Raji (cell line): ENCODE data around the gene NT5C3A.
A peak's percentile ranks its signal among the peaks of the same experiment; 100 is the strongest.

Experiments
- POLR2A ChIP-seq: IDR thresholded peaks from 2 replicates; pipeline ENCODE4 v1.6.1; 2011; ENCODE audit warnings: low read depth, low read length, control low read depth; ENCODE audit not compliant: insufficient read depth

NT5C3A gene

GRCh38 chr7:33062023-33062781, at the start of gene NT5C3A:
Gene NT5C3A (minus strand): TSS chr7:33062776. CDS start chr7:33062705, 71 bp downstream.
- 0 out of 2 replicates have a peak, but pooled peaks have one; percentile 14 for TF ChIP-seq POLR2A

GRCh38 chr7:33111614-33112013, 49.0 kb upstream of the NT5C3A start:
- no peak for TF ChIP-seq POLR2A

GRCh38 chr7:33109758-33110238, 47.2 kb upstream of the NT5C3A start:
- no peak for TF ChIP-seq POLR2A

DNA sequence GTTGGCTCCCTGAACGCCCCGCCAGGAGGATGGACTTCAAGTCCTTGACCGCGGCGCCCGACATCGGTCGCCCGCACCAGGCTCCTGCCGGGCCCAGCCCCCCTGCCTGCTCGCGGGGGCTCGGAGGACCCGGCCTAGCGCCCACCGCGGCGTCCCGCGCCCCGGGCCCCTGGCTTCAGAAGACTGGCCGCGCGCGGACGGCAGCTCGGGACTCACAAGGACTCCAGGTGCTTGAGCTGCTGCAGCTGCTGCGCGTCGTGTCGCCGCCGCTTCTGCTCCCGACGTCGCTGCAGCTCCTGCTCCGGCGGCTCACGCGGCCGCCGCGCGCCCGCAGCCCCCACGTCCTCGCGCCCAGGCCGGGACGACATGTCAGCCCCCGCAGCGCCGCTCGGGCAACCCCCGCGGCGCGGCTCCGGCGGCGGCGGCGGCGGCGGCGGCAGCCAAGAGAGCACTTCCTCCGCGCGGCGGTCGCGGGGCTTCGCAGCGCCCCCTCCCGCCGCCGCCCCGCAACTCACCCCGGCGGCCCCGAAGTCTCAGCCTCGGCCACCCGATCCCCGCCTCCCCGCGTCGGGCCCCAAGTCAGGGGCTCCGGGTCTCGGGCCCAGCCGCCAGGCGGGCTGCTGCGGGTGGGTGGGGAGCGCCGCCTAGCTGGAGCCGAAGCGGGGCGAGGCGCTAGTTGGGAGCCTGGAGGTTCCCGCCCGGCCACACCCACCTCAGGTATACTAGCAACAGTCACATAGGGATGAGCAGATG, 46.6 kb upstream of the NT5C3A start, which contains the start of gene RP9:
Gene RP9, minus strand, starts transcription at position 400 of the 753 bp plus-strand sequence. Its CDS starts 32 bp downstream, at position 368.
- TF ChIP-seq POLR2A = peak; percentile 84

GRCh38 chr7:33108554-33109004, 46.0 kb upstream of the NT5C3A start:
- no peak for TF ChIP-seq POLR2A

DNA sequence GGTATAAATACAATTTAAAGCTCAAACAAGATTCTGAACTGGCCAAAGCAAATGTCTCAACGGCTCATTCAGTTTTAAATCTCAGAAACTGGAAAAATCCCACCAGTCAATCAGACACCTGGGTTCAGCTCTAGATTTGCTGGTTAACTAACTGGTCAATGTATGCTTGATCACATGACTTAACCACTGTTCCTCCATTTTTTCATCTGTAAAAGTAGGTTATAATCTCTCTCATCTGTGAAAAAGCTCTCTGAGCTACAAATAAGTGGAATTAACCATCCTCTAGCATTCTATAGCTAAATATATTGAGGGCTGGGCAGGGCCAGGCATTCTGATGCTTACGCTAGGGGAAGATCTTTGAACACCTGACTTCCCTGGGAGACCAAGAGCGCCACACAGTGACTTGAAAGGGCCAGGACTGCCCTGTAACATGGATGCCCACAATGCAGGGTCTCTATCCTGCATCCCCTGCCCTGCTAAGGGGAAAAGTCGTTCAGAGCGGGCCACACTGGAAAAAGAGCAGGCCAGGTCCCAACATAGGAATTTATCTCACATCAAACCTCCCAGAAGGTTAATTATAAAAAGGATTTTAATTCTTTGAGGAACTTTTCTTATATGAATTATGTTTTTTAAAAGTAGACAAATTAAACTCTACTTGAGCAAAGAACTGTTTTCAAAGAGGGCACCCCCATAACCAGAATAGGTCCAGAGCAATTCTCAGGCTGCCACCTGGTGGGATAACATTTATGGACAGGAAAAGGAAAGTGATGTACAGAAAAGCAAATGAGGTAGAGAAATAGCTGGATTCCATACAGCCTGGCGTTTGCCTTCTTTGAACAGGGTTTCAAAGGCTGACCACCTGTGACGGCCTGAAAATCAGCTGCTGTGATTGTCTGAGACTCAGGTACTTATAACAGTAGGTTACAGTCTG, 44.8 kb upstream of the NT5C3A start:
- no peak for TF ChIP-seq POLR2A

- TF ChIP-seq POLR2A = no peak
Measured at GRCh38 chr7:33101906-33102305, 39.3 kb upstream of the NT5C3A start.

DNA sequence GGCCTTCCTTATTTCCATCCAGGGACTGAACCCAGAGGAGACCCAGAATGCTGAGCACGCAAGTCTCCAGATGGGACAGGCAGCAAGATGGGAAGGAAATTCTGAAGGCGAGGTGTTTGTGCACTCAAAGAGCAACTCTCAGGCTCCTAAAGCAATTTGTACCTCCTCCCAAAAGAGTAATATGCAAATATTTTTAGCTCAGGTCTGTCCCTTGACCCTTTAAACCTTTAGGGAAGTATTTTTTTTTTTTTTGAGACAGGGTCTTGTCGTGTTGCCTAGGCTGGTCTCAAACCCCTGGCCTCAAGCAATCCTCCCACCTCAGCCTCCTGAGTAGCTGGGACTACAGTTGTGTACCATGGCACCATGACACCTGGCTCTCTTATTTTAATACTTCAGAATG, 38.2 kb upstream of the NT5C3A start:
- TF ChIP-seq POLR2A = no peak

GRCh38 chr7:33099154-33099940, 36.8 kb upstream of the NT5C3A start:
- TF ChIP-seq POLR2A = no peak

DNA sequence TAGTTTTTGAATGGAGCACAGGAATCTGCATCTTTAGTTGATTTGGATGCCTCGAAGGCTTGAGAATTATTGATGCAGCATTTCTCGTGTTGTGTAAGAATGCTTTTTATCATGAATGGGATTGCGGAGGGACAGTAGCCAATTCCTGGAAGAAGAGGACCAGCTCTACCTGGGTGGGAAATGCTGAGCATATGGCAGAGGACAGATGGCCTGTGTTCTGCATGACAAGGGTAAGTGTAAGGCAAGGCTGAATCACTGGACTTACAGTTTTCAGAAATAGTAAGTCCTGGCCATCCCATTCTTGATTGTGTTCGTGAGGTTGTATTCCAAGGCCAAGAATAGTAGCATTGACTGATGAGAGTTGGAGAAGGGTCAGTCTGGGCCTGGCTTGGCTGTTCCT, 30.7 kb upstream of the NT5C3A start:
- no peak for TF ChIP-seq POLR2A

DNA sequence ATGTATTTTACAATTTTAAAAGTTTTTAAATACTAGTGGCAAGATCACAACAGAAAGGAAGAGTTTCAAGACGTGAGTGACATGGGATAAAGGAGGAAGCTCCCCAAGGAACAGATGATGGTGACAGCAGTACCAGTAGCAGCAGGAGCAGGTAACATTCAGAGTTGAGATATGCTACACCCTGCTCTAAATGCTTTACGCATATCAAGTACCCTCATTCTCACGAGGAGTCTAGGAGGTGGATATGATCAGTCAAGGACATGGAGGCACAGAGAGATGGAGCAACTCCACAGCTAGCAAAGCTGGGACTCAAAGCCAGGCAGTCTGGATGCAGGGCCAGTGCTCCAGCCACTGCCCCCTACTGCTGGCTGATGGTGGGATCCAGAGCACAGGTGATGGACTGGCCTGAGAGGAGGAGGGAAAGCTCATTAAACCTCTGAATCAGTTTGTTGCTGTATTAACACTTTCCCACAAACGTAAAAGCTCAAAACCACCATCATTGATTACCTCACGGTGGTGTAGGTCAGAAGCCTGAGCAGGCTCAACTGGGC, 29.1 kb upstream of the NT5C3A start:
- no peak for TF ChIP-seq POLR2A

DNA sequence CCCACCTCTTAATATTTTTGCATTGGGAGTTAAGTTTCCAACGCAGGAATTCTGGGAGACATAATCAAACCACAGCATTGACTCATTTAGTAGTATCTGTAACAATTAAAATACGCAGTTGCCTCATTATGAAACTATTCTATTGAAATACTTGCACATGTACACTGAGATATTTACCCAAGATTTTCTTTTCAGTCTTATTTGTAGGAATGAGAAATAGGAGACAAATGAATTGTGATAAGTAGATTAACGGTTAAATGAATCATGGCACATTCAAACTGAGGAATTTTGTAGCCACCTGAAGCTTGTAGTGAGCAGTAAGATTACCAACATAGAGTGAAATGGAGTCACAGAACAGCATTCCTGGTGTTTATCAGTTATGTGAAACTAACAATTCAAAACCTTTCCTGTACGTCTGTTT, 28.5 kb upstream of the NT5C3A start:
- TF ChIP-seq POLR2A = no peak

- no peak for TF ChIP-seq POLR2A
Measured at GRCh38 chr7:33089142-33089541, 26.6 kb upstream of the NT5C3A start.

DNA sequence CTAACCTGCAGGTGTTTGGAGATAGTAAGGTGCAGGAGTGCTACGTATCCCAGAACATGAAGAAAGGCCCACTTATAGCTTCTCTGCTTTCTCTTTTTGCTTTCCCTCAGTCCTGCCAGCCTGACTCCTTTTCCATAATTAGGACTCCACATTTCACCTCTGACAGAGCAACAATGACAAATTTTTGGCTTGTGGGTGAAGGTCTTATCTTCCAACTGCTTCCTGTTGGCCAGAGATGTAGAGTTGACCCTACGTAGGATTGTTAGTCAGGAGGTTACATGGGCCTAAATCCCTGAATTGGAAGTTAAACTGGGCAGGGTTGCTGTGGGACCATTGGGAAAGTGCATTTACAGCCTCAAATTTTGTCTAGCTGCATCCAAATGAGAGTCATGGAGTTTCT, 25.3 kb upstream of the NT5C3A start:
- TF ChIP-seq POLR2A = no peak
